Measurements from ENCODE around the gene CDK2AP2.

The CDK2AP2 gene

DNA sequence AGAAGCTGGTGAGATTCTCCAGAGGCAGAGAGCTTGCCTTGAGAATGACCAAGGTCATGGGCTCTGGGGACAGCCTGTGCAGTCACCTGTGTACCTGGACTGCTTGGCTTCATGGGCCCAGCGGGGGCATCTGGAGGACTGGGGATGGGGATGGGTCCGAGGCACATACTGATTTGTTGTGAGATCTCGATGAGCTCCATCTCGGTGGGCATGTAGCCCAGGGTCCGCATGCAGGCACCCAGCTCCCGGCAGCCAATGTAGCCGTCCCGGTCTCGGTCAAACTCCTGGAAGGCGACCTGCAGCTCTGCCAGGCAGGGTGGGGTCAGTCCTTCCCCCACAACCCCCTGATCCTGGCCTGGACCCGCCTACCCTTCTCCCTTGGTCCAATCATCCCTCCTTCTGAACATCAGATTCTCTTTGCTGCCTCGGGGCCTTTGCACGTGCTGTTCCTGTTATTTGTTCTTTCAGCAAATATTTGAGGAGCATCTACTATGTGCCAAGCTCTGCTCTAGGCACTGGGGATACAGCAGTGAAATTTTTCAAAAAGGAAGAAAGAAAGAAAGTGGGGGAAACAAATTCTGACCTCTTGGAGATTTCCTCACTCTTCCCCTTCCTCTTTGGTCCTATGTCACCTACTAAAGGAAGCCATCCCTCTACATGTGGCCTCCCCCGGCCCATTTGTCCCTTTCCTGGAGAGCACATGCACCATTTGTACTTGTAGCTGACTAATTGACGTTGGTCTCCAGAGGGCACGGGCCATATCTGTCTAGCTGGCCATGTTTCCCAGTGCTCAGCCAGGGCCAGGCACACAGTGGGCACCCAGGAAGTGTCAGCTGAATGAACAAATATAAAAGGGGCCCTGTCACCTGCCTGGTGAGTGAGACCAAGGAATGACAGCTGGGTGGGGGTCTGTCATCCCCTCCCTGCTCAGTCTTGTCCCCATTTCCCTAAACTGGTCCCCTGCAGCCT, 13.2 kb upstream of the CDK2AP2 start:
- H3F3A ChIP-seq (ENCODE audit: insufficient read depth), result no peaks in the 10 kb centered on the region
- H3K9me2 ChIP-seq (replicated peaks; ENCODE audit: insufficient read depth, low read length), result no peaks in the 10 kb centered on the region
- H3K9ac ChIP-seq (ENCODE audit: low read length), result no peak overlapping the region
- H3K4me2 ChIP-seq (ENCODE audit: low read depth, low read length, poor library complexity, severe bottlenecking), result no peak overlapping the region
- no peaks in the 10 kb centered on the region for H4K20me1 ChIP-seq (ENCODE audit: low read depth, low read length)
- H3K9me3 ChIP-seq (ENCODE audit: insufficient read depth, low read length), result no peaks in the 10 kb centered on the region
- H3K27ac ChIP-seq (ENCODE audit: low read depth, low read length), result no peak overlapping the region
- TF ChIP-seq, protein P1, sequence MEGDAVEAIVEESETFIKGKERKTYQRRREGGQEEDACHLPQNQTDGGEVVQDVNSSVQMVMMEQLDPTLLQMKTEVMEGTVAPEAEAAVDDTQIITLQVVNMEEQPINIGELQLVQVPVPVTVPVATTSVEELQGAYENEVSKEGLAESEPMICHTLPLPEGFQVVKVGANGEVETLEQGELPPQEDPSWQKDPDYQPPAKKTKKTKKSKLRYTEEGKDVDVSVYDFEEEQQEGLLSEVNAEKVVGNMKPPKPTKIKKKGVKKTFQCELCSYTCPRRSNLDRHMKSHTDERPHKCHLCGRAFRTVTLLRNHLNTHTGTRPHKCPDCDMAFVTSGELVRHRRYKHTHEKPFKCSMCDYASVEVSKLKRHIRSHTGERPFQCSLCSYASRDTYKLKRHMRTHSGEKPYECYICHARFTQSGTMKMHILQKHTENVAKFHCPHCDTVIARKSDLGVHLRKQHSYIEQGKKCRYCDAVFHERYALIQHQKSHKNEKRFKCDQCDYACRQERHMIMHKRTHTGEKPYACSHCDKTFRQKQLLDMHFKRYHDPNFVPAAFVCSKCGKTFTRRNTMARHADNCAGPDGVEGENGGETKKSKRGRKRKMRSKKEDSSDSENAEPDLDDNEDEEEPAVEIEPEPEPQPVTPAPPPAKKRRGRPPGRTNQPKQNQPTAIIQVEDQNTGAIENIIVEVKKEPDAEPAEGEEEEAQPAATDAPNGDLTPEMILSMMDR (IDR thresholded peaks at IDR 0.05; ENCODE audit: insufficient read depth, low read length, poor library complexity, severe bottlenecking), result no peak
- TF ChIP-seq EZH2phosphoT487 (conservative IDR thresholded peaks at IDR 0.05; ENCODE audit: low read length), result no peak
- H3K4me3 ChIP-seq (ENCODE audit: insufficient read depth, low read length, poor library complexity, severe bottlenecking), result no peak overlapping the region
- H2AFZ ChIP-seq (ENCODE audit: low read depth, low read length, severe bottlenecking), result no peak overlapping the region
- no peaks in the 10 kb centered on the region for H3K79me2 ChIP-seq (ENCODE audit: insufficient read depth, low read length)
- no peaks in the 10 kb centered on the region for H3K36me3 ChIP-seq (ENCODE audit: low read length)
- no peaks in the 10 kb centered on the region for H3K27me3 ChIP-seq (ENCODE audit: low read length)

DNA sequence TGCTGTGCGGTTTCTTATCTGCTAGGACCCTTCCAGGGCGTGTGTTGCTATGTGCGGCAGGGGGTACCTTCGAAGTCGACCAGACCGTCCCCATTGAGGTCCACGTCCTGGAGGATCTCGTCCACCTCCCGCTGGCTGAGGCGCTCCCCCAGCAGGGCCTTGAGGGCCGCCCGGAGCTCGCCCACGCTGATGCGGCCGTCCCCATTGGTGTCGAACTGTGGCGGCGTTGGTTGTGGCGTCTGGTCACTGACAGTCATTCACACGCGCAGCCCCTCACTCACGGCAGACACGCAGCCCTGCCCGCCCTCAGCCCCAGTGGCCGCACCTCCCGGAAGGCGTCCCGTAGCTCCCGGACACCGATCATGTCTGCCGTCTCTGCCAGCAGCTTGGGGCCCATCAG, 11.8 kb upstream of the CDK2AP2 start:
- H3K36me3 ChIP-seq (ENCODE audit: low read length), result no peaks in the 10 kb centered on the region
- TF ChIP-seq, protein P1 (IDR thresholded peaks at IDR 0.05; ENCODE audit: insufficient read depth, low read length, poor library complexity, severe bottlenecking), result no peak
- TF ChIP-seq EZH2phosphoT487 (conservative IDR thresholded peaks at IDR 0.05; ENCODE audit: low read length), result no peak
- H2AFZ ChIP-seq (ENCODE audit: low read depth, low read length, severe bottlenecking), result no peak overlapping the region
- H3K27ac ChIP-seq (ENCODE audit: low read depth, low read length), result no peak overlapping the region
- no peaks in the 10 kb centered on the region for H3K79me2 ChIP-seq (ENCODE audit: insufficient read depth, low read length)
- H3K9ac ChIP-seq (ENCODE audit: low read length), result no peak overlapping the region
- H3K4me2 ChIP-seq (ENCODE audit: low read depth, low read length, poor library complexity, severe bottlenecking), result no peak overlapping the region
- H4K20me1 ChIP-seq (ENCODE audit: low read depth, low read length), result no peaks in the 10 kb centered on the region
- no peaks in the 10 kb centered on the region for H3K9me2 ChIP-seq (replicated peaks; ENCODE audit: insufficient read depth, low read length)
- H3K9me3 ChIP-seq (ENCODE audit: insufficient read depth, low read length), result no peaks in the 10 kb centered on the region
- H3K4me3 ChIP-seq (ENCODE audit: insufficient read depth, low read length, poor library complexity, severe bottlenecking), result no peak overlapping the region
- H3F3A ChIP-seq (ENCODE audit: insufficient read depth), result no peaks in the 10 kb centered on the region
- H3K27me3 ChIP-seq (ENCODE audit: low read length), result no peaks in the 10 kb centered on the region

DNA sequence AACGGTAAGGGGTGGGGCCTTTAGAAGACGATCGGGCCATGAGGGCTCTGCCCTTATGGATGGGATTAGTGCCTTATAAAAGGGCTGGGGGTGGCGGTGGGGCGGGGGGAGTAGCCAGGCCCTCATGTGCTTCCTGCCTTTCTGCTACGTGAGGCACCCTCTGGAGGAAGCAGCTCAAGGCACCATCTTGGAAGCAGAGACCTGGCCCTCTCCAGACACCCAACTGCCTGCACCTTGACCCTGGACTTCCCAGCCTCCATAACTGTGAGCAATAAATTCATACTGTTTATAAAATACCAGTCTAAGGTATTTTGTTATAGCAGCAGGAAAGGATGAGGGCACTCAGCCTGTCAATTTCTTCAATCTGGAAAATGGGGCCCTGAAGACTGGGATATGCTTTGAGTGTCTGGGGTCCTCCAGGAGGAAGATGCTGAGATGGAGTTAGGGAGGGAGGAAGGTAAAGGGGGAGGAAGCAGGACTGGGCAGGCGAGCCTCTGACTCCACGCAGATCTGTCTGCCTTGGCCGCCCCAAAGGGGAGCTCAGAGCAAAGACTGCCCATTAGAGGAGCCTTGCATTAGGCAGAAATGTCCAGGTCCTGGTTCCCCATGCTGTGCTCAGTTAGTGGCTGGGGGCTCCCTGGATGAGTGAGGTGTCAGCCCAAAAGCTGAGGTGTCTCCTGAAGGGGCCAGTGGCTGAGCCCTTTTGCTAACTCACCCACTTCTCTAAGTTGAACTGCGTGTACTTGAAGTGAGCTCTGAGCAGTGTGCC, 10.0 kb upstream of the CDK2AP2 start:
- no peak overlapping the region for H3K9ac ChIP-seq (ENCODE audit: low read length)
- TF ChIP-seq, protein P1 (IDR thresholded peaks at IDR 0.05; ENCODE audit: insufficient read depth, low read length, poor library complexity, severe bottlenecking), result no peak
- no peak overlapping the region for H3K4me3 ChIP-seq (ENCODE audit: insufficient read depth, low read length, poor library complexity, severe bottlenecking)
- no peak overlapping the region for H3K27ac ChIP-seq (ENCODE audit: low read depth, low read length)
- H3K27me3 ChIP-seq (ENCODE audit: low read length), result no peaks in the 10 kb centered on the region
- no peaks in the 10 kb centered on the region for H3K79me2 ChIP-seq (ENCODE audit: insufficient read depth, low read length)
- H4K20me1 ChIP-seq (ENCODE audit: low read depth, low read length), result no peaks in the 10 kb centered on the region
- H3F3A ChIP-seq (ENCODE audit: insufficient read depth), result no peaks in the 10 kb centered on the region
- H3K9me3 ChIP-seq (ENCODE audit: insufficient read depth, low read length), result no peaks in the 10 kb centered on the region
- no peaks in the 10 kb centered on the region for H3K9me2 ChIP-seq (replicated peaks; ENCODE audit: insufficient read depth, low read length)
- H2AFZ ChIP-seq (ENCODE audit: low read depth, low read length, severe bottlenecking), result no peak overlapping the region
- no peaks in the 10 kb centered on the region for H3K36me3 ChIP-seq (ENCODE audit: low read length)
- H3K4me2 ChIP-seq (ENCODE audit: low read depth, low read length, poor library complexity, severe bottlenecking), result no peak overlapping the region
